ENCODE measurements around the gene PGF. TPM values are rescaled to one million over a fixed set of nuclear protein-coding genes. Genes with fewer than 3 reads are reported as not detected.

PGF gene
- total and polyA plus RNA-seq, 8 donors = 1.8 to 13.3 (median 6.4) TPM; not detected in 1

DNA sequence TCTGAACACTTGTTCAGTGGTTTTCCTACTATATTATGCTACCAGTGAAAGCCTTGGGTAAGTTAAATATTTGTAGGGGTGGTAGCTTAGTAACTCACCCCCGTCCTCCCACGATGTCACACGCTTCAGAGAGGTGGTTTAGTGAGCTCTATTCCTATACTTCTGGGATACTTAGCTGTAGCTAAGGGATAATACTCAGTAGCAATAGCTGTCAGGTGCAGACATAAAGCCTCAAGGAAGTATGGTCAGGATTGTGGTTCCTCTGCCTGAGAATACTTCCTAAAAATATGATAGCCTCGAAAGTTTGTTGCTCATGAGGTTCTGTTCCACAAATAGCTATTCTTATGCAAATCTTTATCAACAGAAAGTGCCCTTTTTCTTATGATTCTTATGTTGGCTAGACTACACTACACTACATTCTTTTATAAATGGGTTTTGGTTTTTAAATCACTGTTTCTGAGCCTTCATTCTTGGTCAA, 61.7 kb downstream of the PGF start:
- 64 to 84% (median 77%) methylated on average over 4 of the region's 4 CpGs for WGBS, 5 donors
- no peak for DNase-seq
- intact Hi-C loops (cut with DNase I; ENCODE audit: low total_unique reads) = no loop called here
- H3K4me3 ChIP-seq = no peak overlapping the region
- peaks cover 0 to 6% (median 2%) of the 10 kb centered on the region in 4 donors for H3K4me1 ChIP-seq
- H3K27ac ChIP-seq = no peak overlapping the region
- no peaks in the 10 kb centered on the region for H3K27me3 ChIP-seq
- no peak for TF ChIP-seq POLR2AphosphoS5 (IDR thresholded peaks at IDR 0.05)
- TF ChIP-seq, protein P1, sequence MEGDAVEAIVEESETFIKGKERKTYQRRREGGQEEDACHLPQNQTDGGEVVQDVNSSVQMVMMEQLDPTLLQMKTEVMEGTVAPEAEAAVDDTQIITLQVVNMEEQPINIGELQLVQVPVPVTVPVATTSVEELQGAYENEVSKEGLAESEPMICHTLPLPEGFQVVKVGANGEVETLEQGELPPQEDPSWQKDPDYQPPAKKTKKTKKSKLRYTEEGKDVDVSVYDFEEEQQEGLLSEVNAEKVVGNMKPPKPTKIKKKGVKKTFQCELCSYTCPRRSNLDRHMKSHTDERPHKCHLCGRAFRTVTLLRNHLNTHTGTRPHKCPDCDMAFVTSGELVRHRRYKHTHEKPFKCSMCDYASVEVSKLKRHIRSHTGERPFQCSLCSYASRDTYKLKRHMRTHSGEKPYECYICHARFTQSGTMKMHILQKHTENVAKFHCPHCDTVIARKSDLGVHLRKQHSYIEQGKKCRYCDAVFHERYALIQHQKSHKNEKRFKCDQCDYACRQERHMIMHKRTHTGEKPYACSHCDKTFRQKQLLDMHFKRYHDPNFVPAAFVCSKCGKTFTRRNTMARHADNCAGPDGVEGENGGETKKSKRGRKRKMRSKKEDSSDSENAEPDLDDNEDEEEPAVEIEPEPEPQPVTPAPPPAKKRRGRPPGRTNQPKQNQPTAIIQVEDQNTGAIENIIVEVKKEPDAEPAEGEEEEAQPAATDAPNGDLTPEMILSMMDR (IDR thresholded peaks at IDR 0.05) = no peak
- TF ChIP-seq EP300 (IDR thresholded peaks at IDR 0.05) = no peak
- TF ChIP-seq POLR2A (IDR thresholded peaks at IDR 0.05) = no peak
- peaks cover 91 to 100% (median 100%) of the 10 kb centered on the region in 4 donors for H3K36me3 ChIP-seq
- H3K9me3 ChIP-seq = no peaks in the 10 kb centered on the region

- Histone ChIP-seq H3K27ac (no peak overlapping the region), H3K27me3 (no peaks in the 10 kb centered on the region), H3K36me3 (peaks cover 83 to 92% (median 92%) of the 10 kb centered on the region in 4 donors), H3K4me1 (peaks cover 0 to 16% (median 9%) of the 10 kb centered on the region in 4 donors), H3K9me3 (no peaks in the 10 kb centered on the region), H3K4me3 (no peak overlapping the region)
- intact Hi-C loops (cut with DNase I; ENCODE audit: low total_unique reads) = no loop called here
- no peak for DNase-seq
- WGBS, 5 donors = 75 to 88% (median 82%) methylated on average over 5 of the region's 5 CpGs
- TF ChIP-seq POLR2AphosphoS5 (IDR thresholded peaks at IDR 0.05) = no peak
- TF ChIP-seq, protein P1 (IDR thresholded peaks at IDR 0.05) = no peak
- no peak for TF ChIP-seq POLR2A (IDR thresholded peaks at IDR 0.05)
- TF ChIP-seq EP300 (IDR thresholded peaks at IDR 0.05) = no peak
These were observed 62.7 kb downstream of the PGF start for GRCh38 chr14:74892745-74893144.

DNA sequence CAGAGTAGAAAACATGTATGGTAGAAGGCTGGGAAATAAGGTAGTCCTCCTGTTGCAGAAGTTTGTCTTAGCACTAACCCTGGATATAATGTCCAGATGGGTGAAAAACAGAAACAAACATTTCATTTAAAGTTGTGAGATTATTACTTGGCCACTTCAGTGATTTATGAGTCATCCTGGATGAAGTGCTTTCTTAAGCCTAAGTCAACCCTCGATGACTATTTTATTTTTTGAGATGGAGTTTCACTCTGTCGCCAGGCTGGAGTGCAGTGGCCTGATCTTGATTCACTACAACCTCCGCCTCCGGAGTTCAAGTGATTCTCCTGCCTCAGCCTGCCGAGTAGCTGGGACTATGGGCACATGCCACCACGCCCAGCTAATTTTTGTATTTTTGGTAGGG, 63.5 kb downstream of the PGF start:
- TF ChIP-seq EP300 (IDR thresholded peaks at IDR 0.05) = no peak
- no peak for TF ChIP-seq POLR2AphosphoS5 (IDR thresholded peaks at IDR 0.05)
- TF ChIP-seq, protein P1 (IDR thresholded peaks at IDR 0.05) = no peak
- TF ChIP-seq POLR2A (IDR thresholded peaks at IDR 0.05) = no peak
- 83 to 89% (median 87%) methylated on average over 6 of the region's 6 CpGs for WGBS, 5 donors

More for the DNA sequence above, 63.5 kb downstream of the PGF start:
- Histone ChIP-seq H3K36me3 (peaks cover 75 to 84% (median 84%) of the 10 kb centered on the region in 4 donors), H3K4me3 (no peak overlapping the region), H3K27me3 (no peaks in the 10 kb centered on the region), H3K9me3 (no peaks in the 10 kb centered on the region), H3K4me1 (peaks cover 5 to 24% (median 16%) of the 10 kb centered on the region in 4 donors), H3K27ac (no peak overlapping the region)
- intact Hi-C loops (cut with DNase I; ENCODE audit: low total_unique reads) = no loop called here
- no peak for DNase-seq

Other genes starting within 250 kb of the PGF start
- 10 to 100 TPM in 4 of 5 donors, 1 to 10 TPM in 1; 7.1 to 51.4 (median 27.2) TPM for gene AREL1, start 242.5 kb downstream of the PGF start, total RNA-seq
- 1 to 10 TPM; 6.9 to 8.9 (median 7.1) TPM for gene AREL1, start 242.5 kb downstream of the PGF start, polyA plus RNA-seq
- 10 to 100 TPM in 3 of 5 donors, 1 to 10 TPM in 1, under 1 TPM in 1; 0.58 to 41.1 (median 12.7) TPM for gene FCF1, start 242.5 kb downstream of the PGF start, total RNA-seq
- 10 to 100 TPM in 2 of 3 donors, 1 to 10 TPM in 1; 8.3 to 20.2 (median 19.2) TPM for gene FCF1, start 242.5 kb downstream of the PGF start, polyA plus RNA-seq
- gene YLPM1, start 192.3 kb downstream of the PGF start, total RNA-seq = 100 to 1,000 TPM in 1 of 5 donors, 10 to 100 TPM in 4; 29.2 to 114 (median 70.4) TPM
- 10 to 100 TPM; 11.9 to 13.7 (median 12.5) TPM for gene YLPM1, start 192.3 kb downstream of the PGF start, polyA plus RNA-seq
- not detected for gene PROX2, start 79.5 kb downstream of the PGF start, total RNA-seq
- not detected for gene PROX2, start 79.5 kb downstream of the PGF start, polyA plus RNA-seq
- 100 to 1,000 TPM in 2 of 5 donors, 10 to 100 TPM in 3; 25.1 to 125 (median 88.5) TPM for gene DLST, start 73.7 kb downstream of the PGF start, total RNA-seq
- 10 to 100 TPM; 42.0 to 64.8 (median 45.9) TPM for gene DLST, start 73.7 kb downstream of the PGF start, polyA plus RNA-seq
- 1 to 10 TPM in 2 of 5 donors, not detected in 3; 1.3 to 2.0 TPM for gene RPS6KL1, start 32.3 kb downstream of the PGF start, total RNA-seq
- gene RPS6KL1, start 32.3 kb downstream of the PGF start, polyA plus RNA-seq = 1 to 10 TPM in 2 of 3 donors, under 1 TPM in 1; 0.92 to 2.5 (median 2.0) TPM
- gene EIF2B2, start 47.3 kb upstream of the PGF start, total RNA-seq = 100 to 1,000 TPM in 1 of 5 donors, 10 to 100 TPM in 3, 1 to 10 TPM in 1; 5.8 to 182 (median 23.7) TPM
- gene EIF2B2, start 47.3 kb upstream of the PGF start, polyA plus RNA-seq = 10 to 100 TPM; 27.6 to 32.1 (median 29.1) TPM
- gene MLH3, start 95.9 kb upstream of the PGF start, total RNA-seq = 10 to 100 TPM in 4 of 5 donors, 1 to 10 TPM in 1; 9.3 to 53.2 (median 36.8) TPM
- 10 to 100 TPM in 1 of 3 donors, 1 to 10 TPM in 2; 7.2 to 13.4 (median 8.3) TPM for gene MLH3, start 95.9 kb upstream of the PGF start, polyA plus RNA-seq
- gene ACYP1, start 108.4 kb upstream of the PGF start, total RNA-seq = 10 to 100 TPM in 2 of 5 donors, 1 to 10 TPM in 1, not detected in 2; 7.9 to 27.7 (median 12.2) TPM
- gene ACYP1, start 108.4 kb upstream of the PGF start, polyA plus RNA-seq = 10 to 100 TPM in 2 of 3 donors, 1 to 10 TPM in 1; 9.3 to 30.1 (median 11.9) TPM
- 10 to 100 TPM in 1 of 5 donors, 1 to 10 TPM in 1, under 1 TPM in 1, not detected in 2; 0.37 to 10.4 (median 5.9) TPM for gene ZC2HC1C, start 114.0 kb upstream of the PGF start, total RNA-seq
- 1 to 10 TPM; 1.9 to 4.5 (median 3.7) TPM for gene ZC2HC1C, start 114.0 kb upstream of the PGF start, polyA plus RNA-seq
- 100 to 1,000 TPM in 1 of 5 donors, 10 to 100 TPM in 4; 17.1 to 225 (median 49.1) TPM for gene NEK9, start 171.5 kb upstream of the PGF start, total RNA-seq
- gene NEK9, start 171.5 kb upstream of the PGF start, polyA plus RNA-seq = 10 to 100 TPM; 12.5 to 26.4 (median 13.1) TPM
- 100 to 1,000 TPM in 4 of 5 donors, 10 to 100 TPM in 1; 26.6 to 292 (median 140) TPM for gene TMED10, start 221.0 kb upstream of the PGF start, total RNA-seq
- 10 to 100 TPM; 48.4 to 71.7 (median 61.9) TPM for gene TMED10, start 221.0 kb upstream of the PGF start, polyA plus RNA-seq